ENCODE results near the gene MAGI1.

The MAGI1 gene

GRCh38 chr3:65703820-65704219 lies 334.9 kb downstream of the MAGI1 start:
- TF ChIP-seq CTCF (IDR thresholded peaks at IDR 0.05; ENCODE audit: insufficient read depth, low read length, poor library complexity, severe bottlenecking), result no peak
- TF ChIP-seq EZH2phosphoT487 (conservative IDR thresholded peaks at IDR 0.05; ENCODE audit: low read length), result no peak

GRCh38 chr3:65703026-65703425 lies 335.7 kb downstream of the MAGI1 start:
- Histone ChIP-seq H3K27me3 (ENCODE audit: low read length) (no peaks in the 10 kb centered on the region), H3K27ac (ENCODE audit: low read depth, low read length) (no peak overlapping the region), H3K4me3 (ENCODE audit: insufficient read depth, low read length, poor library complexity, severe bottlenecking) (no peak overlapping the region), H3K9me2 (replicated peaks; ENCODE audit: insufficient read depth, low read length) (no peaks in the 10 kb centered on the region), H3K4me2 (ENCODE audit: low read depth, low read length, poor library complexity, severe bottlenecking) (no peak overlapping the region), H3K36me3 (ENCODE audit: low read length) (no peaks in the 10 kb centered on the region), H2AFZ (ENCODE audit: low read depth, low read length, severe bottlenecking) (no peak overlapping the region), H3K9ac (ENCODE audit: low read length) (no peak overlapping the region), H3K9me3 (ENCODE audit: insufficient read depth, low read length) (no peaks in the 10 kb centered on the region), H3F3A (ENCODE audit: insufficient read depth) (no peaks in the 10 kb centered on the region), H3K79me2 (ENCODE audit: insufficient read depth, low read length) (no peaks in the 10 kb centered on the region), H4K20me1 (ENCODE audit: low read depth, low read length) (no peaks in the 10 kb centered on the region)
- no peak for TF ChIP-seq EZH2phosphoT487 (conservative IDR thresholded peaks at IDR 0.05; ENCODE audit: low read length)
- TF ChIP-seq CTCF (IDR thresholded peaks at IDR 0.05; ENCODE audit: insufficient read depth, low read length, poor library complexity, severe bottlenecking), result no peak

More at GRCh38 chr3:65703820-65704219, 334.9 kb downstream of the MAGI1 start:
- Histone ChIP-seq H3K4me2 (ENCODE audit: low read depth, low read length, poor library complexity, severe bottlenecking) (no peak overlapping the region), H3K9me2 (replicated peaks; ENCODE audit: insufficient read depth, low read length) (no peaks in the 10 kb centered on the region), H3K4me3 (ENCODE audit: insufficient read depth, low read length, poor library complexity, severe bottlenecking) (no peak overlapping the region), H3F3A (ENCODE audit: insufficient read depth) (no peaks in the 10 kb centered on the region), H3K79me2 (ENCODE audit: insufficient read depth, low read length) (no peaks in the 10 kb centered on the region), H3K9me3 (ENCODE audit: insufficient read depth, low read length) (no peaks in the 10 kb centered on the region), H3K27ac (ENCODE audit: low read depth, low read length) (no peak overlapping the region), H3K27me3 (ENCODE audit: low read length) (no peaks in the 10 kb centered on the region), H3K36me3 (ENCODE audit: low read length) (no peaks in the 10 kb centered on the region), H2AFZ (ENCODE audit: low read depth, low read length, severe bottlenecking) (no peak overlapping the region), H4K20me1 (ENCODE audit: low read depth, low read length) (no peaks in the 10 kb centered on the region), H3K9ac (ENCODE audit: low read length) (no peak overlapping the region)

- no peaks in the 10 kb centered on the region for H3F3A ChIP-seq (ENCODE audit: insufficient read depth)
- no peak overlapping the region for H3K27ac ChIP-seq (ENCODE audit: low read depth, low read length)
- no peaks in the 10 kb centered on the region for H3K79me2 ChIP-seq (ENCODE audit: insufficient read depth, low read length)
- no peak overlapping the region for H2AFZ ChIP-seq (ENCODE audit: low read depth, low read length, severe bottlenecking)
- H3K4me2 ChIP-seq (ENCODE audit: low read depth, low read length, poor library complexity, severe bottlenecking), result no peak overlapping the region
- H3K9me2 ChIP-seq (replicated peaks; ENCODE audit: insufficient read depth, low read length), result no peaks in the 10 kb centered on the region
- H3K27me3 ChIP-seq (ENCODE audit: low read length), result no peaks in the 10 kb centered on the region
- H4K20me1 ChIP-seq (ENCODE audit: low read depth, low read length), result no peaks in the 10 kb centered on the region
- no peak overlapping the region for H3K9ac ChIP-seq (ENCODE audit: low read length)
- no peaks in the 10 kb centered on the region for H3K36me3 ChIP-seq (ENCODE audit: low read length)
- no peak overlapping the region for H3K4me3 ChIP-seq (ENCODE audit: insufficient read depth, low read length, poor library complexity, severe bottlenecking)
- no peaks in the 10 kb centered on the region for H3K9me3 ChIP-seq (ENCODE audit: insufficient read depth, low read length)
- TF ChIP-seq CTCF (IDR thresholded peaks at IDR 0.05; ENCODE audit: insufficient read depth, low read length, poor library complexity, severe bottlenecking), result no peak
- no peak for TF ChIP-seq EZH2phosphoT487 (conservative IDR thresholded peaks at IDR 0.05; ENCODE audit: low read length)
Observed at GRCh38 chr3:65702202-65702601, 336.5 kb downstream of the MAGI1 start.
